ENCODE data around the gene DUSP1.

- no peak for TF ChIP-seq POLR2A (IDR thresholded peaks at IDR 0.05)
- TF ChIP-seq, protein P1, sequence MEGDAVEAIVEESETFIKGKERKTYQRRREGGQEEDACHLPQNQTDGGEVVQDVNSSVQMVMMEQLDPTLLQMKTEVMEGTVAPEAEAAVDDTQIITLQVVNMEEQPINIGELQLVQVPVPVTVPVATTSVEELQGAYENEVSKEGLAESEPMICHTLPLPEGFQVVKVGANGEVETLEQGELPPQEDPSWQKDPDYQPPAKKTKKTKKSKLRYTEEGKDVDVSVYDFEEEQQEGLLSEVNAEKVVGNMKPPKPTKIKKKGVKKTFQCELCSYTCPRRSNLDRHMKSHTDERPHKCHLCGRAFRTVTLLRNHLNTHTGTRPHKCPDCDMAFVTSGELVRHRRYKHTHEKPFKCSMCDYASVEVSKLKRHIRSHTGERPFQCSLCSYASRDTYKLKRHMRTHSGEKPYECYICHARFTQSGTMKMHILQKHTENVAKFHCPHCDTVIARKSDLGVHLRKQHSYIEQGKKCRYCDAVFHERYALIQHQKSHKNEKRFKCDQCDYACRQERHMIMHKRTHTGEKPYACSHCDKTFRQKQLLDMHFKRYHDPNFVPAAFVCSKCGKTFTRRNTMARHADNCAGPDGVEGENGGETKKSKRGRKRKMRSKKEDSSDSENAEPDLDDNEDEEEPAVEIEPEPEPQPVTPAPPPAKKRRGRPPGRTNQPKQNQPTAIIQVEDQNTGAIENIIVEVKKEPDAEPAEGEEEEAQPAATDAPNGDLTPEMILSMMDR (IDR thresholded peaks at IDR 0.05): peak in 1 of 3 donors; percentile 3
These were observed 5.2 kb downstream of the DUSP1 start for GRCh38 chr5:172765766-172766286.
